HEK293 (cell line): ENCODE data around the gene TMEM187.

Experiments
- AEBP2 ChIP-seq: fragments of 450-650 bp; formaldehyde crosslinking; IDR thresholded peaks from 2 replicates; pipeline ENCODE4 v1.5.1; 2016; ENCODE audit warnings: missing biosample characterization, missing genetic modification characterization, borderline replicate concordance
- KLF8 ChIP-seq: fragments of 450-650 bp; formaldehyde crosslinking; IDR thresholded peaks from 2 replicates; pipeline ENCODE4 v1.5.1; 2016; ENCODE audit warnings: missing biosample characterization, missing genetic modification characterization
- OVOL3 ChIP-seq: fragments of 450-650 bp; formaldehyde crosslinking; IDR thresholded peaks from 2 replicates; pipeline ENCODE4 v1.5.1; 2016; ENCODE audit warnings: missing biosample characterization, missing genetic modification characterization
- PRDM10 ChIP-seq: fragments of 450-650 bp; formaldehyde crosslinking; IDR thresholded peaks from 2 replicates; pipeline ENCODE4 v1.5.1; 2016; ENCODE audit warnings: missing biosample characterization, missing genetic modification characterization
- PRDM2 ChIP-seq: fragments of 450-650 bp; formaldehyde crosslinking; IDR thresholded peaks from 2 replicates; pipeline ENCODE4 v1.5.1; 2016; ENCODE audit warnings: missing biosample characterization, missing genetic modification characterization, borderline replicate concordance
- SALL2 ChIP-seq: fragments of 450-650 bp; formaldehyde crosslinking; IDR thresholded peaks from 2 replicates; pipeline ENCODE4 v1.5.0; 2017; ENCODE audit warnings: missing biosample characterization, mild to moderate bottlenecking, missing genetic modification characterization, borderline replicate concordance
- ZBTB1 ChIP-seq: fragments of 450-650 bp; formaldehyde crosslinking; IDR thresholded peaks from 2 replicates; pipeline ENCODE4 v1.5.1; 2016; ENCODE audit warnings: missing biosample characterization, missing genetic modification characterization
- ZBTB20 ChIP-seq: fragments of 450-650 bp; formaldehyde crosslinking; IDR thresholded peaks from 2 replicates; pipeline ENCODE4 v1.5.1; 2016; ENCODE audit warnings: missing biosample characterization, missing genetic modification characterization
- ZBTB26 ChIP-seq: fragments of 450-650 bp; formaldehyde crosslinking; optimal IDR thresholded peaks from 2 replicates; pipeline ENCODE3; 2016; ENCODE audit warnings: missing biosample characterization, mild to moderate bottlenecking, missing genetic modification characterization
- ZBTB8A ChIP-seq: fragments of 450-650 bp; formaldehyde crosslinking; IDR thresholded peaks from 2 replicates; pipeline ENCODE4 v1.5.1; 2016; ENCODE audit warnings: missing biosample characterization, missing genetic modification characterization
- ZEB2 ChIP-seq: fragments of 450-650 bp; formaldehyde crosslinking; IDR thresholded peaks from 2 replicates; pipeline ENCODE4 v1.5.1; 2016; ENCODE audit warnings: missing biosample characterization, missing genetic modification characterization
- ZNF175 ChIP-seq: fragments of 450-650 bp; formaldehyde crosslinking; IDR thresholded peaks from 2 replicates; pipeline ENCODE4 v1.5.1; 2016; ENCODE audit warnings: missing biosample characterization, missing genetic modification characterization
- ZNF221 ChIP-seq: fragments of 450-650 bp; formaldehyde crosslinking; IDR thresholded peaks from 2 replicates; pipeline ENCODE4 v1.5.1; 2017; ENCODE audit warnings: missing biosample characterization, missing genetic modification characterization, borderline replicate concordance
- ZNF335 ChIP-seq: fragments of 450-650 bp; formaldehyde crosslinking; conservative IDR thresholded peaks from 2 replicates; pipeline ENCODE4 v1.5.1; 2016; ENCODE audit warnings: missing biosample characterization, missing genetic modification characterization
- ZNF394 ChIP-seq: fragments of 450-650 bp; formaldehyde crosslinking; IDR thresholded peaks from 2 replicates; pipeline ENCODE4 v1.5.1; 2016; ENCODE audit warnings: missing biosample characterization, missing genetic modification characterization, mild to moderate bottlenecking, moderate library complexity, borderline replicate concordance
- ZNF488 ChIP-seq: fragments of 450-650 bp; formaldehyde crosslinking; IDR thresholded peaks from 2 replicates; pipeline ENCODE4 v1.5.1; 2016; ENCODE audit warnings: missing biosample characterization, missing genetic modification characterization
- ZNF639 ChIP-seq: fragments of 450-650 bp; formaldehyde crosslinking; IDR thresholded peaks from 2 replicates; pipeline ENCODE4 v1.5.1; 2016; ENCODE audit warnings: missing biosample characterization, missing genetic modification characterization
- ZNF692 ChIP-seq: fragments of 450-650 bp; formaldehyde crosslinking; IDR thresholded peaks from 2 replicates; pipeline ENCODE4 v1.5.1; 2016; ENCODE audit warnings: missing biosample characterization, missing genetic modification characterization

The TMEM187 gene

GRCh38 chrX:153934148-153934761, 38.3 kb upstream of the TMEM187 start (continued):
- no peak for TF ChIP-seq PRDM10 (tag by site-specific recombination)
- TF ChIP-seq ZNF335 (tag by site-specific recombination): peak; percentile 90
- TF ChIP-seq PRDM2 (tag by site-specific recombination): no peak
- peak; percentile 58 for TF ChIP-seq ZBTB20
- TF ChIP-seq KLF8 (tag by site-specific recombination): no peak
- TF ChIP-seq ZNF221 (tag by site-specific recombination): no peak
- no peak for TF ChIP-seq ZNF175 (tag by site-specific recombination)
- TF ChIP-seq OVOL3: no peak
- no peak for TF ChIP-seq ZEB2 (tag by site-specific recombination)
- no peak for TF ChIP-seq AEBP2 (tag by site-specific recombination)
- peak; percentile 83 for TF ChIP-seq ZBTB26
- no peak for TF ChIP-seq SALL2 (tag by site-specific recombination)
- peak; percentile 61 for TF ChIP-seq ZBTB8A
- no peak for TF ChIP-seq ZBTB1 (tag by site-specific recombination)
- no peak for TF ChIP-seq ZNF394 (tag by site-specific recombination)
- no peak for TF ChIP-seq ZNF488 (tag by site-specific recombination)
- TF ChIP-seq ZNF692 (tag by site-specific recombination): no peak
- TF ChIP-seq ZNF639: no peak
- TF ChIP-seq, all 188 proteins: peak for 8
